ENCODE measurements around the gene SEMA4B. TPM values are rescaled to one million over a fixed set of nuclear protein-coding genes. Genes with fewer than 3 reads are reported as not detected.

The SEMA4B gene
- total RNA-seq, 4 donors from 2014 or later: 115 to 193 (median 134) TPM

DNA sequence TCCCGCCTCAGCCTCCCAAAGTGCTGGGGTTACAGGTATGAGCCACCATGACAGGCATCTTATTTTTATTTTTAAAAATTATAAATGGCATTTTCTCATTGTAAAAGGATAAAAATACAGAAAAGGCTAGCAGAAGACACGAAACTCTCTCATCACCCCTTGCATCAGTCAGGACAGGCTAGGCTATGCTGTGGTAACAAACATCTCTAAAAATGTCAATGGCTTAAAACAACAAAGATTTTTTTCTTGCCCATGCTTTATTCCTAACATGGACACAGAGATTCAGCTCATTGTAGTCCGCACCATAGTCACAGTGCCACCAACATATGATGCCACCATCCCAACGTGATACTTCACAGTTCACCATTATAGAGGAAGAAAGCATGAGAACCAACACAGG is 34.0 kb upstream of the SEMA4B start:
- WGBS, 2 donors (ENCODE audit: low coverage in 1 of 2): 96% methylated on average over 3 to 4 of the region's 4 CpGs
- Histone ChIP-seq H3K4me1 (peaks cover 16 to 54% (median 31%) of the 10 kb centered on the region in 4 donors), H3K27ac (peak overlapping the region in 3 of 4 donors; percentile 82 to 89 (median 84)), H3K9me3 (no peaks in the 10 kb centered on the region), H3K27me3 (no peaks in the 10 kb centered on the region), H3K4me3 (no peak overlapping the region), H3K36me3 (no peaks in the 10 kb centered on the region)
- in situ Hi-C loops (cut with MboI; ENCODE audit: low pct_ligation_motif_present in 1 of 4, low pct_unique_long_range_greater_than_20kb in 1 of 4, low sequenced_read_pairs in 3 of 4): loop anchor here in 1 of 4 donors (10.0 kb wide), 1 partner anchor 48 kb away; no protein-coding TSS in a partner anchor
- intact Hi-C loops (cut with DNase I; ENCODE audit: low total_unique reads): no loop called here
- TF ChIP-seq POLR2A (IDR thresholded peaks at IDR 0.05) (no peak), POLR2AphosphoS5 (IDR thresholded peaks at IDR 0.05) (no peak)
- TF ChIP-seq, protein P1, sequence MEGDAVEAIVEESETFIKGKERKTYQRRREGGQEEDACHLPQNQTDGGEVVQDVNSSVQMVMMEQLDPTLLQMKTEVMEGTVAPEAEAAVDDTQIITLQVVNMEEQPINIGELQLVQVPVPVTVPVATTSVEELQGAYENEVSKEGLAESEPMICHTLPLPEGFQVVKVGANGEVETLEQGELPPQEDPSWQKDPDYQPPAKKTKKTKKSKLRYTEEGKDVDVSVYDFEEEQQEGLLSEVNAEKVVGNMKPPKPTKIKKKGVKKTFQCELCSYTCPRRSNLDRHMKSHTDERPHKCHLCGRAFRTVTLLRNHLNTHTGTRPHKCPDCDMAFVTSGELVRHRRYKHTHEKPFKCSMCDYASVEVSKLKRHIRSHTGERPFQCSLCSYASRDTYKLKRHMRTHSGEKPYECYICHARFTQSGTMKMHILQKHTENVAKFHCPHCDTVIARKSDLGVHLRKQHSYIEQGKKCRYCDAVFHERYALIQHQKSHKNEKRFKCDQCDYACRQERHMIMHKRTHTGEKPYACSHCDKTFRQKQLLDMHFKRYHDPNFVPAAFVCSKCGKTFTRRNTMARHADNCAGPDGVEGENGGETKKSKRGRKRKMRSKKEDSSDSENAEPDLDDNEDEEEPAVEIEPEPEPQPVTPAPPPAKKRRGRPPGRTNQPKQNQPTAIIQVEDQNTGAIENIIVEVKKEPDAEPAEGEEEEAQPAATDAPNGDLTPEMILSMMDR (IDR thresholded peaks at IDR 0.05): no peak
- DNase-seq: no peak

DNA sequence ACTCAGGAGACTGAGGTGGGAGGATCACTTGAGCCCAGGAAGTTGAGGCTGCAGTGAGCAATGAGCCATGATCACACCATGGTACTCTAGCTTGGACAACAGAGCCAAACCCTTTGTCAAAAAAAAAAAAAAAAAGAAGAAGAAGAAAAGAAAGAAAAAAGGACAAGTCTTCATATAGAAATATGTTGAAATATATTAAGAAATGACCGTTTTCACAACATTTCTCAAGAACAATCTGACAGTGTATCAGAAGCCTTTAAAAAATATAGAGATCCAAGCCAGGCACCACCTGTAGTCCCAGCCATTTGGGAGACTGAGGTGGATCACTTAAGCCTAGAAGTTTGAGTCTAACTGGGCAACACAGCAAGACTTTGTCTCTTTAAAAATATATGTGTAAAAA is 29.5 kb upstream of the SEMA4B start:
- H3K9me3 ChIP-seq: no peaks in the 10 kb centered on the region
- no peak overlapping the region for H3K4me3 ChIP-seq
- in situ Hi-C loops (cut with MboI; ENCODE audit: low pct_ligation_motif_present in 1 of 4, low pct_unique_long_range_greater_than_20kb in 1 of 4, low sequenced_read_pairs in 3 of 4) (no loop called here), intact Hi-C loops (cut with DNase I; ENCODE audit: low total_unique reads) (no loop called here)
- WGBS, 2 donors (ENCODE audit: low coverage in 1 of 2): 75 to 85% methylated on average over 1 of the region's 1 CpG
- no peaks in the 10 kb centered on the region for H3K36me3 ChIP-seq
- TF ChIP-seq POLR2AphosphoS5 (IDR thresholded peaks at IDR 0.05) (no peak), EP300 (IDR thresholded peaks at IDR 0.05; ENCODE audit: low read depth) (no peak), POLR2A (IDR thresholded peaks at IDR 0.05) (no peak)
- TF ChIP-seq, protein P1 (IDR thresholded peaks at IDR 0.05): no peak
- H3K4me1 ChIP-seq: peaks cover 6 to 43% (median 19%) of the 10 kb centered on the region in 4 donors
- H3K27ac ChIP-seq: no peak overlapping the region
- H3K27me3 ChIP-seq: no peaks in the 10 kb centered on the region
- no peak for DNase-seq

DNA sequence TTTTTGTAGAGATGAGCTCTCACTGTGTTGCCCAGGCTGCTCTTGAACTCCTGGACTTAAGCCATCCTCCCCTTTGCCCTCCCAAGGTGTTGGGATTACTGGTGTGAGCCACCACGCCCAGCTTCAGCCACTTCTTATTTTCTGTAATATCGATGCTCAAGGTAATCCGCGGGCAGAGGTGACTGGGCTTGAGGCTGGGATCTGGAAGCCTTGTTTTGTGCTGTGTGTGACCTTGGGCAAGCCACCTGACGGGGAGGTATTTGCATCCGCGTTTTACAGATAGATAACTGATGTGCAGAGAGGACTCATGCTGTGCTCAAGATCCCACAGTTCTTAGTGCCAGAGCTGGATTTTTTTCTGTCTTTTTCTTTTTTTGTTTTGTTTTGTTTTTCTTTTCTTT is 27.8 kb upstream of the SEMA4B start:
- H3K27me3 ChIP-seq: no peaks in the 10 kb centered on the region
- TF ChIP-seq POLR2AphosphoS5 (IDR thresholded peaks at IDR 0.05) (no peak), POLR2A (IDR thresholded peaks at IDR 0.05) (no peak), EP300 (IDR thresholded peaks at IDR 0.05; ENCODE audit: low read depth) (no peak)
- TF ChIP-seq, protein P1 (IDR thresholded peaks at IDR 0.05): no peak
- H3K27ac ChIP-seq: peak overlapping the region; percentile 82 to 89 (median 84)
- in situ Hi-C loops (cut with MboI; ENCODE audit: low pct_ligation_motif_present in 1 of 4, low pct_unique_long_range_greater_than_20kb in 1 of 4, low sequenced_read_pairs in 3 of 4) (no loop called here), intact Hi-C loops (cut with DNase I; ENCODE audit: low total_unique reads) (no loop called here)
- no peak for DNase-seq
- H3K4me3 ChIP-seq: no peak overlapping the region
- H3K9me3 ChIP-seq: no peaks in the 10 kb centered on the region
- 73 to 83% methylated on average over 3 to 7 of the region's 7 CpGs for whole genome bisulfite sequencing, 2 donors (ENCODE audit: low coverage in 1 of 2)
- H3K36me3 ChIP-seq: no peaks in the 10 kb centered on the region
- peaks cover 6 to 33% (median 15%) of the 10 kb centered on the region in 4 donors for H3K4me1 ChIP-seq

DNA sequence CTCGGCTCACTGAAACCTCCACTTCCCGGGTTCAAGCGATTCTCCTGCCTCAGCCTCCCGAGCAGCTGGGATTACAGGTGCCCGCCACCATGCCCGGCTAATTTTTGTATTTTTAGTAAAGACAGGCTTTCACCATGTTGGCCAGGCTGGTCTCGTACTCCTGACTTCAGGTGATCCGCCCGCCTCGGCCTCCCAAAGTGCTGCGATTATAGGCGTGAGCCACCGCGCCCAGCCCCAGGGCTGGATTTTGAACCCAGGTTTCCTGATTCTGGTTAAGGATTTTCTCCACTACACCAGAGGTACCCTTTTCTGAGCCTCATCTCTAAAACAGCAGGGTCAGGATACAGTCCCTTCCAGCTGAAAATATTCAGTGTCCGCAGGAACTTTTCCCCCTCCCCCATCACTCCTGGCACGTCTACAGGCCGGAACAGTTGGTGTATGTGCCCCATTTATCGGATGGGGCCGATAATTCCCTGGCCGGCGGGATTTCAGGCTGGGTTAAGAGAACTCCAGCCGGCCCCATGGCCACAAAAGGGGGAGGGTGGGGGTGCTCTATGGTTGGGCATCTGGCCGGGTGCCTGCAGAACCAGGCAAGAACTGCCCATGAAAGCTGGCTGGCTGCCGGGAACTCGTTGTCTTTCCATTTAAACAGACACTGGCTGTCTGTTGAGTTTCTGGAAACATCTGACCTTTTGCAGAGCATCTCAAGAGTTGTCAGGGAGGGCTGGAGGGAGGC is 26.8 kb upstream of the SEMA4B start:
- TF ChIP-seq, protein P1 (IDR thresholded peaks at IDR 0.05): no peak
- TF ChIP-seq EP300 (IDR thresholded peaks at IDR 0.05; ENCODE audit: low read depth) (peak; percentile 97), POLR2AphosphoS5 (IDR thresholded peaks at IDR 0.05) (peak; percentile 55 to 81 (median 75)), POLR2A (IDR thresholded peaks at IDR 0.05) (no peak)
- peak; percentile 80 for DNase-seq
- Histone ChIP-seq H3K9me3 (no peaks in the 10 kb centered on the region), H3K36me3 (no peaks in the 10 kb centered on the region), H3K4me3 (no peak overlapping the region), H3K4me1 (peaks cover 6 to 31% (median 15%) of the 10 kb centered on the region in 4 donors), H3K27ac (peak overlapping the region; percentile 82 to 89 (median 84)), H3K27me3 (no peaks in the 10 kb centered on the region)
- intact Hi-C loops (cut with DNase I; ENCODE audit: low total_unique reads) (no loop called here), in situ Hi-C loops (cut with MboI; ENCODE audit: low pct_ligation_motif_present in 1 of 4, low pct_unique_long_range_greater_than_20kb in 1 of 4, low sequenced_read_pairs in 3 of 4) (no loop called here)
- WGBS, 2 donors (ENCODE audit: low coverage in 1 of 2): 70% methylated on average over 25 of the region's 25 CpGs; no CpG with 5 or more reads in 1 of the 2 donors

Measured in transverse colon (tissue), 4 donors.